SK-N-SH (cell line): ENCODE data around the gene MLX. TPM values are rescaled to one million over a fixed set of nuclear protein-coding genes. Genes with fewer than 3 reads are reported as not detected.

Source experiments
- CTCF ChIA-PET: fragments of 300-600, 350-600 bp; formaldehyde crosslinking; extraction: SDS; loops from one replicate; lab custom pipeline; 2021; lab: Yijun Ruan, JAX
- POLR2A ChIA-PET: fragments of 350-600 bp; sonication (Branson Sonifier 250); formaldehyde crosslinking; extraction: SDS; loops from one replicate; lab custom pipeline; 2020; ENCODE audit warnings: antibody characterized with exemption, inconsistent platforms; lab: Yijun Ruan, JAX
- DNase-seq: peaks from one replicate; pipeline ENCODE4 v3.0.0; 2012
- H2AFZ ChIP-seq: fragments of 200-600 bp; sonication (generic); 2 replicates; pipeline ENCODE4 v1.8.1; 2016; ENCODE audit warnings: antibody characterized with exemption, mild to moderate bottlenecking, low read depth
- H3F3A ChIP-seq: fragments of 200-600 bp; sonication (generic); replicated peaks from 2 replicates; pipeline ENCODE3; 2016; ENCODE audit warnings: antibody characterized with exemption, mild to moderate bottlenecking; ENCODE audit not compliant: insufficient read depth
- H3K27ac ChIP-seq, 2 experiments: fragments of 200-500 bp in 1 of 2; fragments of 200-600 bp in 1 of 2; sonication (Bioruptor generic) in 1 of 2; sonication (generic), shearing (Covaris generic) in 1 of 2; 2 replicates each; pipeline versions ENCODE4 v1.5.1 to v1.6.1; 2014 to 2016; ENCODE audit warnings: low read depth in 2 of 2, inconsistent platforms in 1 of 2, low read length in 1 of 2, mild to moderate bottlenecking in 1 of 2, mixed read lengths in 1 of 2
- H3K27me3 ChIP-seq: fragments of 200-600 bp; sonication (generic), shearing (Covaris generic); 2 replicates; pipeline ENCODE4 v1.6.1; 2016; ENCODE audit warnings: mixed run types; ENCODE audit not compliant: insufficient read depth
- H3K36me3 ChIP-seq, 2 experiments: fragments of 200-500 bp in 1 of 2; fragments of 200-600 bp in 1 of 2; sonication (Bioruptor generic) in 1 of 2; sonication (generic) in 1 of 2; replicated peaks in 1 of 2; 2 replicates each; pipeline versions ENCODE3 to v1.5.1; 2014 to 2016; ENCODE audit warnings: low read length in 1 of 2, mild to moderate bottlenecking in 1 of 2; ENCODE audit not compliant: insufficient read depth in 2 of 2, control insufficient read depth in 1 of 2
- H3K4me1 ChIP-seq, 2 experiments: fragments of 200-500 bp in 1 of 2; fragments of 200-600 bp in 1 of 2; sonication (Bioruptor generic) in 1 of 2; sonication (generic), shearing (Covaris generic) in 1 of 2; 2 replicates each; pipeline versions ENCODE4 v1.5.1 to v1.6.1; 2014 to 2016; ENCODE audit warnings: low read depth in 1 of 2, low read length in 1 of 2, mixed run types in 1 of 2; ENCODE audit not compliant: insufficient read depth in 2 of 2, control insufficient read depth in 1 of 2
- H3K4me2 ChIP-seq: fragments of 200-600 bp; sonication (generic), shearing (Covaris generic); 2 replicates; pipeline ENCODE4 v1.6.1; 2017; ENCODE audit warnings: mixed run types
- H3K4me3 ChIP-seq, 2 experiments: fragments of 200-500 bp in 1 of 2; fragments of 200-600 bp in 1 of 2; sonication (Bioruptor generic) in 1 of 2; sonication (generic), shearing (Covaris generic) in 1 of 2; 2 replicates each; pipeline versions ENCODE4 v1.5.1 to v1.8.1; 2014 to 2016; ENCODE audit warnings: low read depth in 2 of 2, inconsistent platforms in 1 of 2, low read length in 1 of 2, mild to moderate bottlenecking in 1 of 2, mixed read lengths in 1 of 2, moderate library complexity in 1 of 2
- H3K79me2 ChIP-seq: fragments of 200-600 bp; sonication (generic); 2 replicates; pipeline ENCODE4 v1.8.1; 2017; ENCODE audit warnings: mild to moderate bottlenecking; ENCODE audit not compliant: insufficient read depth
- H3K9ac ChIP-seq: fragments of 200-600 bp; sonication (generic); 2 replicates; pipeline ENCODE4 v1.6.1; 2017; ENCODE audit warnings: mixed run types
- H3K9me2 ChIP-seq: fragments of 200-600 bp; sonication (generic); 2 replicates; pipeline ENCODE4 v1.6.1; 2017; ENCODE audit warnings: mixed run types
- H3K9me3 ChIP-seq: fragments of 200-600 bp; sonication (generic); 2 replicates; pipeline ENCODE4 v1.6.1; 2017; ENCODE audit warnings: mixed run types, mild to moderate bottlenecking, moderate library complexity
- H4K20me1 ChIP-seq: fragments of 200-600 bp; sonication (generic); 2 replicates; pipeline ENCODE4 v1.6.1; 2017; ENCODE audit warnings: mild to moderate bottlenecking, mixed run types; ENCODE audit not compliant: insufficient read depth
- CHD2 ChIP-seq: fragments of 150-350 bp; IDR thresholded peaks from 2 replicates; pipeline ENCODE4 v1.6.1; 2018; ENCODE audit warnings: low read length; ENCODE audit not compliant: partially characterized antibody
- ELF1 ChIP-seq: IDR thresholded peaks from 2 replicates; pipeline ENCODE4 v1.4.0; 2012
- FOSL2 ChIP-seq: IDR thresholded peaks from 2 replicates; pipeline ENCODE4 v1.4.0; 2012; ENCODE audit warnings: low read depth, mild to moderate bottlenecking, moderate library complexity, borderline replicate concordance
- FOXJ3 ChIP-seq: sonication (generic); formaldehyde crosslinking; IDR thresholded peaks from 2 replicates; pipeline ENCODE4 v1.5.1; 2020; ENCODE audit warnings: mild to moderate bottlenecking, missing genetic modification reagents
- GABPA ChIP-seq: IDR thresholded peaks from 2 replicates; pipeline ENCODE4 v1.4.0; 2012; ENCODE audit warnings: low read depth, mild to moderate bottlenecking
- GATA2 ChIP-seq: sonication (generic); formaldehyde crosslinking; IDR thresholded peaks from 2 replicates; pipeline ENCODE4 v1.5.0; 2020; ENCODE audit warnings: mild to moderate bottlenecking, missing genetic modification reagents
- MAX ChIP-seq: IDR thresholded peaks from 2 replicates; pipeline ENCODE4 v1.4.0; 2012; ENCODE audit warnings: low read depth
- MXI1 ChIP-seq: IDR thresholded peaks from 2 replicates; pipeline ENCODE4 v1.6.1; 2012; ENCODE audit warnings: mild to moderate bottlenecking, low read depth, low read length, improper control_type of control experiment
- NFIC ChIP-seq: IDR thresholded peaks from 2 replicates; pipeline ENCODE4 v1.4.0; 2012; ENCODE audit warnings: borderline replicate concordance
- PBX3 ChIP-seq: IDR thresholded peaks from 2 replicates; pipeline ENCODE4; 2012
- POLR2AphosphoS5 ChIP-seq: IDR thresholded peaks from 2 replicates; pipeline ENCODE4 v1.6.1; 2012; ENCODE audit warnings: low read depth, low read length
- REST ChIP-seq: IDR thresholded peaks from 2 replicates; pipeline ENCODE4 v1.6.1; 2012; ENCODE audit warnings: mild to moderate bottlenecking, low read depth, low read length, moderate library complexity
- SIN3A ChIP-seq: IDR thresholded peaks from 2 replicates; pipeline ENCODE4 v1.6.1; 2012; ENCODE audit warnings: low read depth, mild to moderate bottlenecking, low read length, moderate library complexity, borderline replicate concordance
- TAF1 ChIP-seq: IDR thresholded peaks from 2 replicates; pipeline ENCODE4 v1.6.1; 2012; ENCODE audit warnings: low read depth, mild to moderate bottlenecking, low read length, moderate library complexity, borderline replicate concordance
- TCF12 ChIP-seq: IDR thresholded peaks from 2 replicates; pipeline ENCODE4 v1.4.0; 2012
- YY1 ChIP-seq: IDR thresholded peaks from 2 replicates; pipeline ENCODE4 v1.4.0; 2012; ENCODE audit warnings: low read depth, mild to moderate bottlenecking
- ZBTB33 ChIP-seq: IDR thresholded peaks from 2 replicates; pipeline ENCODE4 v1.4.0; 2012; ENCODE audit warnings: low read depth, borderline replicate concordance
- WGBS: methylation state at CpG from one replicate; pipeline ENCODE4 v1.1.6; 2017; ENCODE audit warnings: low lambda C conversion rate; 5-methylcytosine and 5-hydroxymethylcytosine counted together
- polyA plus RNA-seq, 3 experiments: library from polyadenylated mRNA; depleted of rRNA; stranded (reverse); fragments of >200 nt; gene quantifications; 2 replicates each; pipeline ENCODE4 v1.2.3, GENCODE V29; 2012

The MLX gene
- polyA plus RNA-seq, 1 of the 3 experiments (the other 2 are of a cell fraction): 44.5 TPM

GRCh38 chr17:42561897-42562387, 5.0 kb upstream of the MLX start, which contains the start of gene COASY:
TSS of gene COASY (plus strand) at chr17:42562148. CDS start at chr17:42562623, 475 bp downstream.
- peak within 1 kb of the TSS; percentile 98 for H3K4me2 ChIP-seq
- peaks cover 27% of the 10 kb centered on the region for H3F3A ChIP-seq
- 0% methylated on average over 6 of the region's 26 CpGs for WGBS
- H3K4me3 ChIP-seq: peak within 1 kb of the TSS; percentile 78 to 98
- H3K27me3 ChIP-seq: no peaks in the 10 kb centered on the region
- DNase-seq: peak; percentile 99
- H3K9ac ChIP-seq: peak within 1 kb of the TSS; percentile 86
- no peaks in the 10 kb centered on the region for H3K9me2 ChIP-seq
- H3K79me2 ChIP-seq: peaks cover 49% of the 10 kb centered on the region
- peaks cover 4 to 30% of the 10 kb centered on the region in 2 experiments; a peak in 3 of 4 replicates for H3K4me1 ChIP-seq
- CTCF ChIA-PET: interaction anchor here (1.0 kb wide), 1 partner anchor 118 kb away, joined by 3 read pairs; no protein-coding TSS in a partner anchor
- H3K36me3 ChIP-seq: peaks cover 13 to 30% of the 10 kb centered on the region in 2 experiments
- H4K20me1 ChIP-seq: no peaks in the 10 kb centered on the region
- H3K27ac ChIP-seq: peak within 1 kb of the TSS; percentile 73 to 87
- POLR2A ChIA-PET: interaction anchor here (0.8 kb wide), 1 partner anchor 30 kb away, joined by 3 read pairs; no protein-coding TSS in a partner anchor
- H2AFZ ChIP-seq: peak within 1 kb of the TSS; percentile 86
- no peaks in the 10 kb centered on the region for H3K9me3 ChIP-seq
- peak; percentile 96 for TF ChIP-seq ELF1
- peak; percentile 100 for TF ChIP-seq ZBTB33
- peak; percentile 21; the same call in 1 of the 2 replicates for TF ChIP-seq TCF12
- TF ChIP-seq GATA2 (CRISPR knock-in tag): no peak
- TF ChIP-seq REST: peak; percentile 62; the same call in 1 of the 2 replicates
- peak; percentile 100 for TF ChIP-seq CHD2
- TF ChIP-seq PBX3: 0 out of 2 replicates have a peak, but pooled peaks have one; percentile 22
- peak; percentile 99 for TF ChIP-seq SIN3A
- no peak for TF ChIP-seq FOXJ3 (CRISPR knock-in tag)
- peak; percentile 58; the same call in 1 of the 2 replicates for TF ChIP-seq YY1
- TF ChIP-seq MAX: peak; percentile 87
- peak; percentile 85; the same call in 1 of the 2 replicates for TF ChIP-seq MXI1
- TF ChIP-seq POLR2AphosphoS5: peak; percentile 88
- TF ChIP-seq TAF1: peak; percentile 90
- no peak for TF ChIP-seq NFIC
- TF ChIP-seq FOSL2: no peak
- TF ChIP-seq GABPA: peak; percentile 92
